ENCODE results near the gene OPTC.
"Not testable (repeated sequence)": the region's sequence is repeated elsewhere in the genome, so short reads cannot be mapped to it uniquely, and the experiment has no call there.

The OPTC gene

DNA sequence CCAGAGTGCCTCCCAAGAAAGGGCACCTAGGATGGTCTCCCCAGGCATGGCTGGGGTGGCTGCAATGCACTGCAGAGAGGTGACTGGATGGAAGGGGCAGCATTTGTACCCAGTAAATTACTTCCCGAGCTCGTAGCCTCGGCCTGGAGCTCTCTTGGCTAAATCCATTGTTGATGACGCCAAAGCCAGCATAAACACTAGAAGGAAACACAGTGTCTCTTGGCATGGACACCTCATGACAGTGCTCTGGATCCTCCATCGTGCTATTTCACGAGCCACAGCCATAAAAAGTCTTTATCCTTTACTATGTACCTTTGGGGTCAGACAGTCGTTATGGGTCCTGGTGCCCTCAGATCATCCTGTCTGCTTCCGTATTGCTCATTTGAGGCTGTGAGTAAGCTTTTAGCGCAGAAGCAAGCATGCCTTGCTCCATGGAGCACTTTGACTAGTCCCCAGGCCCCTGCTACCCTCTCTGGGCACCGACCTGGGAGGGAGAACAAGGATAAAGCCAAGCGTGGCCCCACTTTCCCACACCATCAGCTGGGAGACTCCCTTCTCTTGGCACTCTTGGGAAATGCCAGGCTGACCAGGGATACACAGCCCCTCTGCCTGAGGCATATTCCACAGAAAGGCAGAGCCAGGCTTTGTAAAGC, 28.7 kb upstream of the OPTC start:
- no peak for DNase-seq (ENCODE audit: low spot score)

DNA sequence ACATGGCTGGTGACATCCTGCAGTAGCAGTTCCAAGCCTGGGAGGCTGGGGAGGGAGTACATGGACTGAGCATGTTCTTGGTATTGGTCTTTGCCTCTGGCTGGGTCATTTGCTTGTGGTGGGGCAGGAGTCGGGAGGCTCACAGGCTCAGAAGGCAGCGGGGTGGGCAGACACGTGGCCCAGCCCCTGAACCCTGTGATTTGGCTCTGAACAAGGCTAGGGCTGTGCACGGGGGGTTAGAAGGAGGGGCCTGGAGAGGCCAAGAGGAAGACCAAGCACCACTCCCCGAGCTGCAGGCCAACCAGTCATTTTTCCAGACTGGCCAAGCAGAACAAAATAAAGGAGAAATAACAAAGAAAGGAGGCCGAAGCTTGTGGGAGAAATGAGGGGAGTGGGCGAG, 28.0 kb upstream of the OPTC start:
- DNase-seq (ENCODE audit: low spot score), result no peak

DNA sequence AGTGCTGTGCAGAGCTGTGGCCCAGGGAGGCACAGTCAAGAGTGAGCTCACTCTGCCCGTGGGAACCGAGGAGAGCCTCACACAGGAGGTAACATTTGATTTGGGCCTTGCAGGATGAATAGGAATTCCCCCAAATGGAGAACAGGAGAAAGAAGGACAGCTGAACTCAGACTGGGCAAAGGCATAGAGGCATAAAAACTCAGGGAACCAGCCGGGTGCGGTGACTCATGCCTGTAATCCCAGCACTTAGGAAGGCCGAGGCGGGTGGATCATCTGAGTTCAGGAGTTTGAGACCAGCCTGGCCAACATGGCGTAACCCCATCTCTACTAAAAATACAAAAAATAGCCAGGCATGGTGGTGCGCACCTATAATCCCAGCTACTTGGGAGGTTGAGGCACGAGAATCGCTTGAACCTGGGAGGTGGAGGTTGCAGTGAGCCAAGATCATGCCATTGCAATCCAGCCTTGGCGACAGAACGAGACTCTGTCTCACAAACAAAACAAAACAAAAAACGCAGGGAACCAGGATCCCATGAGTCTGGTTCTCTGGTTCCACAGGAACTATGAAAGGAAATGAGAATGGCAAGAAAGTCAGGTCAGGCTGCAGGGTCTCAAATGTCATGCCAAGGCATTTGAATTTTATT, 26.9 kb upstream of the OPTC start:
- DNase-seq (ENCODE audit: low spot score), result not testable (repeated sequence)

DNA sequence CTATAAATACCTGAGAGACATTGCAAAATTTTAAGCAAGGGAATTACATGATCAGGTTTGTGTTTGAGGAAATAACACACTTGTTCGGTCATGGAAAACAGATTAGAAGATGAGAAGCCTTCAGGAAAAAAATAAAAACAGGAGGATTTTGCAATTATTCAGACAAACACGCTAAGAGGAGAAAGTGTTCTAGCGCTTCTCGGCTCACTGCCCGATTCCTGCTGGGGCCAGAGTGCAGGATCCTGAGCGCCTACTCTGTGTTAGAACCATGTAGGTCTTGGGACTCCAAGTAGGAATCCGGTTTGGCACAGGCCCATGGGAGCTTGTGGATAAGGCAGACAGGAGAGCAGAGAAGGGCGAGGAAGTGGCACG, 26.4 kb upstream of the OPTC start:
- DNase-seq (ENCODE audit: low spot score), result no peak

DNA sequence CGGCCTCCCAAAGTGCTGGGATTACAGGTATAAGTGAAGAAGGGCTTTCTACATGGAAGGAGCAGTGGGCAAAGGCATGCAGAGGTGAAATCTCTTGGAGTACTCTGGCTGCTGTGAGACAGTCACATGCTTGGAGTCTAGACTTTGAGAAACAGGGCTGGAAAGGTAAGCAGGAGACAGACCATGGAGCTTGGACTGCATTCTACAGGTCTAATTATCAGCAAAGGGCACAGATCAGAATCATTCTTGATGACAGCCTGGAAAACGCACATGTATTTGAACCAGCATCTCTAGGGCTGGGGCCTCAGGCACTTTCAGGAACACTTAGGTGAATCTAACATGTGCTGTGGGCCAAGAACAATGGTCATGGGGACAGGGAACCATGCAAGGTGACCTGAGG, 25.6 kb upstream of the OPTC start:
- DNase-seq (ENCODE audit: low spot score), result no peak

DNA sequence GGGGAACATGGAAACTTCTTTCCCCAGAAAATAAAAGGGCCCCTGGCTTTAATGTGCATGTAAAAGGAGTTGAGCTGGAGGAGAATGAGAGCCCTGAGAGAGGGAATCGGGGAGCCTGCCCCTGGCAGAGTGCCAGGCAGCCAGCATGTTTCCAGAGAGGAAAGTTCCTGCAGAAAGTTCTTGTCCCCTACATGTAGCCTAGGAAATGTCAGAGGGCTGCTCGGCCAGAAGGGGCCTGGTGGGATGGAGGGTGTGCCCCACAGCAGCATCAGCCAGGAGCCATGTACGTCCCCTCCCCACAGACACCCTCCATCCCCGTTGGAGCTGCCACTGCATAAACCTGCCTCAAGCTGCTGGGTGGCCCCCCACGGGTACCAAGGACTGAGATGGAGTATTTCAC, 23.7 kb upstream of the OPTC start:
- no peak for DNase-seq (ENCODE audit: low spot score)

DNA sequence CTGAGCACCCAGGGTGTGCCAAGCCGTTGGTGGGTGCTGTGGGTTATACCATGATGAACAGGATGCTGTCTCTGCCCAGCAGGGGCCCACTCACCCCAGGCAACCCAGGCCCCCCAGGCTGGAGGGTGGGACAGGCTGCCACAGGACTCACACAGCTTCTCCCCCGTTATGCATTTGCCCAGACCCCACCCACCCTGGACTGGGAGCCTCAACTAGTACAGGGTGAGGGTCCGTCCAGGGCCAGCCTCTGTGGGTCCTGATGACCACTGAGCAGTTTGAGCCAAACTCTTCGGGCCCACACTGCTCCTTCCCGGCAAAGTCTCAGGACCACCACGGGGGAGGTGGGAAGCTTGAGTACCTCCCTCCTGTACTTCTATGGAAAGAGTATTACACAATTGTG, 22.1 kb upstream of the OPTC start:
- no peak for DNase-seq (ENCODE audit: low spot score)

DNA sequence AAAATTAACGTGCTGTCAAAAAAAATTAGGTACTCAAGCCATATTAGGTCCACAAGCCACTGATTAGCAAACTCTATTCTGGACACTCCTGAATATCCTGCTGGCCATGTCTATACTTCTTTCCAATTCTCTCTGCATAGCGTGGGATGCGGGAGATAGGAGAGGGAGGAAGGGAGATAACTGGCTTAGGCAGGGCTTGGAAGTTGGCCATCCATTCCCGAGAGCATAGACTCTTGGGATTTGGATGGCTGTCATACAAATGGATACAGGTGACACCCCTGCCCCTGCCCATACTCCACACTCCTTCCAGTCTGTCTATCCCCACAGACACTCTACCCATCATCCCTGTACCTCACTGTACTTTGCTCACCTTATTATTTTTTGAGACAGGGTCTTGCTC, 20.7 kb upstream of the OPTC start:
- DNase-seq (ENCODE audit: low spot score), result no peak

DNA sequence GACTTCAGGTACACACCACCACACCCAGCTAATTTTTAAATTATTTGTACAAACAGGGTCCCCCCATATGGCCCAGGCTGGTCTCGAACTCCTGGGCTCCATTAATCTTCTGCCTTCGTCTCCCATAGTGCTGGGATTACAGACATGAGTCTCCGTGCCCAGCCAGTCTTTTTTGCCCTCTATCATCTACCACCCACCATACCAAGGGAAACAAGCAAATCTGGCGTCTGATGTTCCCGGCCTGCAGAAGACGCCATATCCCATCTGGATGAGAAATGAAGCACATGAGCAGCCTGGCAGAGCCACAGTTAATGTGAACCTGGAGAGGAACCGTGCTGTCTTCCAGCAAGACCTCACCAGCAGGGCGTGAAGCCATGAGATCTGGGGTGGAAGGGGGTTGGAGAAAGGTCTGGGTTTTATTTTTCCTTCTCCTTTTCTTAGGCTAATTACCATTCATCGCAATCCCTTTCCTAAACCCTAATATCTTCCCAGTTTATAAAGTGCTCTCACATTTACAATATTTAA, 20.1 kb upstream of the OPTC start:
- DNase-seq (ENCODE audit: low spot score), result no peak

DNA sequence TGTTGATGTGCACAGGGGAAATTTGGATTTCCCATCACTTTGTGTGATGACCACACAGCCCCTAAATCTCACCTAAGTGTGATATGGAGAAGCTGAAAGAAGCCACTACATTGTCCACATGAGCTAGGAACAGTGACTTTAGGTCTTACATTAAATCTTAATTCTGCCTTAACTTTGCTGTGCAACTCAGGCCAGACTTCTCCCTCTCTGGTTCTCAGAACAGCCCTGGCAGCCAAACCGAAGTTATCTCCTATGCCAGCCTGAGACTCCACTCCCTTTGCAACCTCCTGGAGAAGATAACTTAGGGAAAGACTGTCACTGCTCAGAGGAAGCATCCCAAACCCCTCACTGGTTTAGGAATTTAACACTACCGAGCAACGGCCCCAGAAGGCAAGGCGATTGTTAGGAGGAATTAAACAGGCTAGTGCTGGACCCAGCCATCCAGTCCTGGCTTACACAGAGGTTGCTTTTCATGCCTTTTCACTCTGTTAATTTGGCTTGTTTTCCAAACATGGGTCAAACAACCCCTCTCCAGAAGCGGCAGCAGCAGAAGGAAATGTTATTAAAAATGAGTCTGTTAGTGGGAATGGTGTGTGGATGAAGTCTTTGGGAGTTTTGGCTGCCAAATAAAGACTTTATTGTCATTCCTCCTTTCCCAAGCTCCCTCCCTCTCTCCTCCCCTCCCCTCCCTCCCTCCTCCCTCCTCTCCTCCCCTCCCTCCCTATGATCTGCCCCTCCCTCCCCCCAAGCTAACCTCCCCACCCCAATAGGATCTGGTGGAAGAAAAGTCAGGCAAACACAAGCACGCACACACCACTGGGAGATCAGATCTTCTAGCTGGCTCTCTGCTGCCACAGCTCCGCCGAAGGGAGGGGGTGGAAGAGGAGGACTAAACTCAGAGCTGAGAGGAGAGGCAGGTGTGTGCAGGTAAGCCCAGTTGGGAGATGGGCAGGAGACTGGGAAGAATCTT, 18.7 kb upstream of the OPTC start, which contains the start of gene PRELP:
Gene PRELP, plus strand, starts transcription at position 795 of the 970 bp plus-strand sequence. CDS start 7,379 bp downstream, outside the sequence.
- DNase-seq (ENCODE audit: low spot score), result no peak

DNA sequence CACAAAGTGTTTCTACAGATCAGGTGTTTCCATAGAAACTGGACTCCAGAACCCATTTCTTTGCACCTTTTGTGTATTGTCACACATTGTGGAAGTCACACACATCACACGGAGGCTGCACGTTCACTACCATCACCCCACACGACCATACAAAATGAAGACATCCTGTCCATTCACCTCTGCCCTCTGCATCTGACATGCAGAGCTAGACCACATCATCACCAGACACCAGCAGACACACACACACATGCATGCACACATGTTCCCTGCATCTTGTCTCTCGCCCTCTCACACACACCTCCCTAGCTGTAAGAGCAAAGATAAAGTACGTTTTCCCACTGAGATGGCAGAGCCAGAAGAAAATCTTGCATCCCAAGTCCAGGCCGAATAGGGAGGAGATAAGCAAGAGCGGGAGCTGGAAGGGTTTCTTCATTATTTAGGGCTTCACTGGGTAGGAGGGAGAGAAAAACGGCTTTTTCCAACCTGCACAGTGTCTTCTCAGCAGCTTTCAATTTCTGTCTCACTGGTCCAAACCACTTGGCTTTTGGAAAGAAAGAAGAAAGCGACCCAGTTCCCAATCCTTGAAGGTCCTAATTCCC, 17.6 kb upstream of the OPTC start:
- DNase-seq (ENCODE audit: low spot score), result no peak

DNA sequence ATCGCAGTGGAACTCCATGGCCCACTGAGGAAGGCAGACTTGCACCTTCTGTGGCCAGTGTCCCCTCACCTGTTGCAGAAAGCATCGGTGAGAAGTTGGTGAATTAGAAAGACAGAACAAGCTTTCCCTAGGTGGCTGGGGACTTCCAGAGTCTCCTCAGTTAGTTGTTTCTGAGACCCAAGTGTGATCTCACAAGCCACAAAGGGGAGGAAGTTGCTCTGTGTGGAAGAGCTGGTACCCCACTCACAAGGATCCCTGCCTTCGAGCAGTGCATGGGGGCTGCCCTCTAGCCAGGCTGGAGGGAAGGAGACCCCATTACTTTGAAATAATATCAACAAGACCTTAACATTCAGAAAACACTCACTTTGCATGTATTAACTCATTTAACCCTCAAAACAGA, 16.2 kb upstream of the OPTC start:
- DNase-seq (ENCODE audit: low spot score), result no peak

DNA sequence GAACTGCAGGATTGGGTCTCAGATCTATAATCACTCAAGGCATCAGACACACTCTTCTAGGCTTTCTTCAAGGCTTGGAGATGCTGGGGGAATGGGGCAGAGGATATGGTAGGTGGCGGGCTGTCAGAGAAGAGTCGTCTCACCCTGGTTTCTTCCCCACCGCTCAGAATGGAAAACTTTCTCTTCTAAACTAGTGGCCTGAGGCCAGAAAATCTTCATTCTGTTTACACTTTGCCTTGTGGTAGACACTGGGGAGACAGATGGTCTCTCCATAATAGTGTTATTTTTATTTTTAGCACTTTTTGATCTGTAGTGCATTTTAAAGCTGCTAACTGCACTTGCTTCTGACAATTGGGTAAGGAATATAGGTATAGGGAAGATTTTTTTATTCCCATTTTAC, 15.7 kb upstream of the OPTC start:
- no peak for DNase-seq (ENCODE audit: low spot score)

DNA sequence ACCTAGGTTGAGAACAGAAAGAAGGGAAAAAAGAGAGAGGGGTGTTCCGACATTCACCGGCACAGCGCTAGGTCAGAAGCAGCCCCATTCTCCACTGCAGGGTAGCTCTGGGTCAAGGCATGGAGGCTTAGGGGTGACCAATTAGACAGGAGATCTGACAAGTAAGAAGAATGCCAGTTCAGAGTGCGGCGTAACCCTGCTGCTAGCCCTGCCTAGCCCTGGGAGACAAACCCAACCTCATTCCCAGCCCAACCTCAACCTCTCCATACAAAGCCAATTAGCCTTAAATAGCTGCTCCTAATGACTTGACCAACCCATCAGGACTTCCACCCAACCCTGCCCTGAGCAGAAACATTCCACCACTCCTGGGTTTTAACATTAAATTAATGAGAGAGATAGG, 15.0 kb upstream of the OPTC start:
- no peak for DNase-seq (ENCODE audit: low spot score)

DNA sequence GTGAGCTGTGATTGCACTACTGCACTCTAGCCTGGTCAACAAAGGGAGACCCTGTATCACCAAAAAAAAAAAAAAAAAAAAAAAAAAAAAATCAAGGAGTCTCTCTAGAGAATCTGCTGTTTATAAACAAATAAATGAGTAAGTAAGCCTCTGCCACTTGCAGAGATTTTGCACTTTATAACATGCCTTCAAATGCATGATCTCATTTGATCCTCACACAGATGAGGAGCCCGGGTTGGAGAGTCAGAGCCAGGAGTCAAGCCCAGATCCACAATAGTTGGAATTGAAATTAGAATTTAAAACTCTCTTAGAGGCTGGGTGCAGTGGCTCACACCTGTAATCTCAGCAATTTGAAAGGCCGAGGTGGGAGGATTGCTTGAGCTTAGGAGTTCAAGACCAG, 14.3 kb upstream of the OPTC start:
- no peak for DNase-seq (ENCODE audit: low spot score)

DNA sequence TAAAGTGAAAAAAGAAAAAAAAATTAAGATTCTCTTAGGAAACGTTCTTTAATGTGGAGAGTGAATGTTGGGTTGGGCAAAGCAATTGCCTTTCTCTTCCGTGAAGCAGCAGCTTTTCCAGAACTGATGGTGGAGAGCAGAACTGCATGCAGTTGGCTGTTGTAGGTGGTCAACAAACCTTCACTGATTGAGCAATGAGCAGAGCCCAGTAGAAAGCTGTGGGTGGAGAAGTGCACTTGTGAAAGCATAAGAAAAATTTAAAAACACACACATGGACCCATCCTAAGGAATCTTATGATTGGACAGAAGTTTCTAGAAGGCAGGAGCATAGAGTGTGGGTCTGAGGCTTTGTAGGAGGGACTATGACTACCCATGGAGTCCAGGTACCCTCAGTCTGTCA, 13.9 kb upstream of the OPTC start:
- no peak for DNase-seq (ENCODE audit: low spot score)

DNA sequence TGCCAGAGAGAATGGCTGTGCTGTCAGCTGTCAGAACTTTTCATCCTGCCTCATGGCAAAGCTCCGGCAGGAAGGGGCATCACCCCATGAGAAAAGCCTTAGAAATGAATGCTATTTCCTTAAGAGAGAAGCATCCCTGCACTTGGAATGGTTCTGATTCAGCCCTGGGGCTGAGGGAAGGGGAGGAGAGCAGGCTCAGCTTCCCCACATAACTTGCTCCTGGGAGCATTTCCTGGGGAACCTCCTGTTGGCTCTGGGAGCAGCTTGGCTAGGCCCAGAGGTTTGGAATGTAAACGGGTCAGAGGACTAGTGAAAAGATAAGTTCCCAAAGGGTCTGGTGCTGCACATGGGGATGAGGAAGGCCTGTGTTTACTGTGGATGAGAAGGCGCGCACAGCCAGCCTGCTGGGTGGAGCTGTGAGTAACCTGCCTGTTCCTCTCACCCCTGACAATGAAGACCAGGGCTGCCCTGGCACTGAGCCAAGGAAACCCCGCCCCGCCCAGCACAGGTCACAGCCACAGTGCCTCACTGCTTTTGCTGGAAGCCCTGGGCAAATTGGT, 13.3 kb upstream of the OPTC start:
- DNase-seq (ENCODE audit: low spot score), result no peak

DNA sequence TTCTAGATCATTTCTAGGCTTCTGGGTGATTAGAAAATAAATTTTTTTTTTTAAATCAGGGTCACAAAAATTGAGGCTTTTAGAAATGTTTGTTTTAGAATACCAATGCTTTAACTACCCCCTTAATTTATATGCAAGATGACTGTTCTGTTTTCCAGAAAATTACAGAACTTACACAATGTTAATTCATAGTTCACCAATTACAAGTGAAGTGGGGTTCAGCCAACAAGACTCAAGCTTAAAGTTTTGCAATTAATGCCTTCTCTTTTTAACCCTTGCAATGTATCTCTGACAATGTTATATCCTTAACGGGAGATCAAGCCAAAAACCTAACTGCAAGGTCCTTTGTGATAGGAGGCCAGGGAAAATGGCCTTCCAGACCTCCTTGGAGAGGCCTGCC, 12.8 kb upstream of the OPTC start:
- no peak for DNase-seq (ENCODE audit: low spot score)

DNA sequence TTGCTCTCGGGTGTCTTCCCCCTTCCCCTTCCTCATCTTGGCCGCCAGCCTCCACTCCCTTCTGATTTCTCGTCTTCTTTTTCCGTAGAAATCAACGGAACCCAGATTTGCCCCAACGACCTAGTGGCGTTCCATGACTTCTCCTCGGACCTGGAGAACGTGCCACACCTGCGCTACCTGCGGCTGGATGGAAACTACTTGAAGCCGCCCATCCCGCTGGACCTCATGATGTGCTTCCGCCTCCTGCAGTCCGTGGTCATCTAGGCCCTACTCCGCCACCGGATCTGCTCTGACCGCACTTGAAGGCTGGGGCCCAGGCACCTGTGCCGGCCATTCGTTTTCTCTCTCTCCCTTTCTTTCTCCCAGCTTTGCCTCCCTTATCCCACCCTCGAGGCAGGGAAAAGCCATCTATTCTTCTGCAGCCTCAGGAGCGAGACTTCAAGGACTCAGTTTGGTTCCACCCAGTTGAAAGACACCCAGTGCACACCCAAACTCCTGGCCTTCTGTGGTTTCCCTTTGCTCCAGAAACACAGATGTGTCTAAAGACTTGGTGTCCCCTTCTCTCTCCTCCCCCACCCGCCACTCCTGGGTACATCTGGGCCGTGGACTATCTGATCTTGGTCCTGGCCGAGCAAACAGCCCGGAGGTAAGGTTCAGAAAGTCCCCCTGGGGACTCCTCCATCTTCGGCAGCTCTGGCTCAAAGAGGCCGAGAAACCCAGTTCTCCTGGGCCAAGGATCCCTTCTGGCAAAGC, 7.2 kb upstream of the OPTC start:
- DNase-seq (ENCODE audit: low spot score), result no peak

DNA sequence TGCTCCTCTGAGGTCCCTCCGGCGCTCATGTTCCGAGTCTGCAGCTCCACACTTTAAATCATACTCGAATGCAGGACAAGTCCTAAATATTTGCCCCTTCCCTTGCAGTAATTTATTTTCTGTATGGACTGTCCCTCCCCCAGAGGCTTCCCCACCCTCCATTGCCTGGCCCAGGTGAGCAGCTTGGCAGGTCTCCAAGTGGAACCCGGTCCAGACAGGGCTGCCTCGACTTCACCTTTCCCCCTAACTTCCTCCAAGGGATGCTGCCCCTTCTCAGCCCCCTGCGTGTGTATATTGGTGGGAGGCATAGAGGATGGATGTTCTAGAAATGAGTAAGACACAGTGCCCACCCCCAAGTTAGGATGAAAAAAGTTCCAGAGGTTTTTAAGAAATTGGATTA, 5.4 kb upstream of the OPTC start:
- DNase-seq (ENCODE audit: low spot score), result no peak

DNA sequence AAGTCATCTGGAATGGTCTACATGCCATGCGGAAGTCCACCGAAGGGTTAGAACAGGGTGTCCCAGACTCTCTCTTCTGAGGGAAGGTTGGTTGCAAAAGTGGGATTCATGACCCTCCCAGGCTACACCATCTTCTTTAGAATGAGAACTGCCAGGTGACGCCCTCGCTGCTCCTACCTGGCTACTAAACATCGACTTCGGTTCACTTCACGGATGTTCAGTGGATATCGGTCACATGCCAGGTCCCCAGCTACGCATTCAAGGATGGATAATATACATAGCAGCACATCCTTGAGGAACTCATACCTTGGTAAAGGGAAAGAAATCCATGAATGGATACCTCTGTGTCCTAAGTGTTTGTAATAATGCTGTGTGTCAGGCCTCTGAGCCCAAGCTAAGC, 3.3 kb upstream of the OPTC start:
- DNase-seq (ENCODE audit: low spot score), result no peak

Measured in SK-N-DZ (cell line).